SK-N-SH (cell line): ENCODE measurements around the gene DCST1. TPM values are rescaled to one million over a fixed set of nuclear protein-coding genes. Genes with fewer than 3 reads are reported as not detected.

Source experiments
- CTCF ChIA-PET: fragments of 300-600, 350-600 bp; formaldehyde crosslinking; extraction: SDS; loops from one replicate; lab custom pipeline; 2021; lab: Yijun Ruan, JAX
- POLR2A ChIA-PET: fragments of 350-600 bp; sonication (Branson Sonifier 250); formaldehyde crosslinking; extraction: SDS; loops from one replicate; lab custom pipeline; 2020; ENCODE audit warnings: antibody characterized with exemption, inconsistent platforms; lab: Yijun Ruan, JAX
- DNase-seq: peaks from one replicate; pipeline ENCODE4 v3.0.0; 2012
- H2AFZ ChIP-seq: fragments of 200-600 bp; sonication (generic); 2 replicates; pipeline ENCODE4 v1.8.1; 2016; ENCODE audit warnings: antibody characterized with exemption, mild to moderate bottlenecking, low read depth
- H3F3A ChIP-seq: fragments of 200-600 bp; sonication (generic); replicated peaks from 2 replicates; pipeline ENCODE3; 2016; ENCODE audit warnings: antibody characterized with exemption, mild to moderate bottlenecking; ENCODE audit not compliant: insufficient read depth
- H3K27ac ChIP-seq, 2 experiments: fragments of 200-500 bp in 1 of 2; fragments of 200-600 bp in 1 of 2; sonication (Bioruptor generic) in 1 of 2; sonication (generic), shearing (Covaris generic) in 1 of 2; 2 replicates each; pipeline versions ENCODE4 v1.5.1 to v1.6.1; 2014 to 2016; ENCODE audit warnings: low read depth in 2 of 2, inconsistent platforms in 1 of 2, low read length in 1 of 2, mild to moderate bottlenecking in 1 of 2, mixed read lengths in 1 of 2
- H3K27me3 ChIP-seq: fragments of 200-600 bp; sonication (generic), shearing (Covaris generic); 2 replicates; pipeline ENCODE4 v1.6.1; 2016; ENCODE audit warnings: mixed run types; ENCODE audit not compliant: insufficient read depth
- H3K36me3 ChIP-seq, 2 experiments: fragments of 200-500 bp in 1 of 2; fragments of 200-600 bp in 1 of 2; sonication (Bioruptor generic) in 1 of 2; sonication (generic) in 1 of 2; replicated peaks in 1 of 2; 2 replicates each; pipeline versions ENCODE3 to v1.5.1; 2014 to 2016; ENCODE audit warnings: low read length in 1 of 2, mild to moderate bottlenecking in 1 of 2; ENCODE audit not compliant: insufficient read depth in 2 of 2, control insufficient read depth in 1 of 2
- H3K4me1 ChIP-seq, 2 experiments: fragments of 200-500 bp in 1 of 2; fragments of 200-600 bp in 1 of 2; sonication (Bioruptor generic) in 1 of 2; sonication (generic), shearing (Covaris generic) in 1 of 2; 2 replicates each; pipeline versions ENCODE4 v1.5.1 to v1.6.1; 2014 to 2016; ENCODE audit warnings: low read depth in 1 of 2, low read length in 1 of 2, mixed run types in 1 of 2; ENCODE audit not compliant: insufficient read depth in 2 of 2, control insufficient read depth in 1 of 2
- H3K4me2 ChIP-seq: fragments of 200-600 bp; sonication (generic), shearing (Covaris generic); 2 replicates; pipeline ENCODE4 v1.6.1; 2017; ENCODE audit warnings: mixed run types
- H3K4me3 ChIP-seq, 2 experiments: fragments of 200-500 bp in 1 of 2; fragments of 200-600 bp in 1 of 2; sonication (Bioruptor generic) in 1 of 2; sonication (generic), shearing (Covaris generic) in 1 of 2; 2 replicates each; pipeline versions ENCODE4 v1.5.1 to v1.8.1; 2014 to 2016; ENCODE audit warnings: low read depth in 2 of 2, inconsistent platforms in 1 of 2, low read length in 1 of 2, mild to moderate bottlenecking in 1 of 2, mixed read lengths in 1 of 2, moderate library complexity in 1 of 2
- H3K79me2 ChIP-seq: fragments of 200-600 bp; sonication (generic); 2 replicates; pipeline ENCODE4 v1.8.1; 2017; ENCODE audit warnings: mild to moderate bottlenecking; ENCODE audit not compliant: insufficient read depth
- H3K9ac ChIP-seq: fragments of 200-600 bp; sonication (generic); 2 replicates; pipeline ENCODE4 v1.6.1; 2017; ENCODE audit warnings: mixed run types
- H3K9me2 ChIP-seq: fragments of 200-600 bp; sonication (generic); 2 replicates; pipeline ENCODE4 v1.6.1; 2017; ENCODE audit warnings: mixed run types
- H3K9me3 ChIP-seq: fragments of 200-600 bp; sonication (generic); 2 replicates; pipeline ENCODE4 v1.6.1; 2017; ENCODE audit warnings: mixed run types, mild to moderate bottlenecking, moderate library complexity
- H4K20me1 ChIP-seq: fragments of 200-600 bp; sonication (generic); 2 replicates; pipeline ENCODE4 v1.6.1; 2017; ENCODE audit warnings: mild to moderate bottlenecking, mixed run types; ENCODE audit not compliant: insufficient read depth
- CHD2 ChIP-seq: fragments of 150-350 bp; IDR thresholded peaks from 2 replicates; pipeline ENCODE4 v1.6.1; 2018; ENCODE audit warnings: low read length; ENCODE audit not compliant: partially characterized antibody
- CTCF ChIP-seq: fragments of 200-600 bp; sonication (generic); IDR thresholded peaks from 2 replicates; pipeline ENCODE4 v1.6.1; 2017; ENCODE audit warnings: antibody characterized with exemption, mild to moderate bottlenecking, moderate library complexity
- ELF1 ChIP-seq: IDR thresholded peaks from 2 replicates; pipeline ENCODE4 v1.4.0; 2012
- FOXM1 ChIP-seq: IDR thresholded peaks from 2 replicates; pipeline ENCODE4 v1.4.0; 2012; ENCODE audit warnings: low read depth, mild to moderate bottlenecking
- GABPA ChIP-seq: IDR thresholded peaks from 2 replicates; pipeline ENCODE4 v1.4.0; 2012; ENCODE audit warnings: low read depth, mild to moderate bottlenecking
- GATA2 ChIP-seq: sonication (generic); formaldehyde crosslinking; IDR thresholded peaks from 2 replicates; pipeline ENCODE4 v1.5.0; 2020; ENCODE audit warnings: mild to moderate bottlenecking, missing genetic modification reagents
- IRF3 ChIP-seq: fragments of 150-350 bp; IDR thresholded peaks from 2 replicates; pipeline ENCODE4 v1.6.1; 2016; ENCODE audit warnings: mild to moderate bottlenecking, low read depth, low read length
- MAX ChIP-seq: IDR thresholded peaks from 2 replicates; pipeline ENCODE4 v1.4.0; 2012; ENCODE audit warnings: low read depth
- MEF2A ChIP-seq: IDR thresholded peaks from 2 replicates; pipeline ENCODE4 v1.4.0; 2012; ENCODE audit warnings: low read depth, borderline replicate concordance
- NRF1 ChIP-seq: IDR thresholded peaks from 2 replicates; pipeline ENCODE4 v1.6.1; 2012; ENCODE audit warnings: low read depth, mild to moderate bottlenecking, low read length
- RAD21 ChIP-seq: IDR thresholded peaks from 2 replicates; pipeline ENCODE4 v1.6.1; 2012; ENCODE audit warnings: mild to moderate bottlenecking, low read length
- RCOR1 ChIP-seq: fragments of 150-350 bp; IDR thresholded peaks from 2 replicates; pipeline ENCODE4 v1.6.1; 2017; ENCODE audit warnings: antibody characterized with exemption, low read length
- RFX5 ChIP-seq: IDR thresholded peaks from 2 replicates; pipeline ENCODE4 v1.6.1; 2012; ENCODE audit warnings: mild to moderate bottlenecking, improper control_type of control experiment, low read length
- RXRA ChIP-seq: IDR thresholded peaks from 2 replicates; pipeline ENCODE4 v1.4.0; 2012; ENCODE audit warnings: low read depth, mild to moderate bottlenecking, borderline replicate concordance
- SMC3 ChIP-seq: IDR thresholded peaks from 2 replicates; pipeline ENCODE4 v1.6.1; 2012; ENCODE audit warnings: low read depth, low read length, improper control_type of control experiment
- TAF1 ChIP-seq: IDR thresholded peaks from 2 replicates; pipeline ENCODE4 v1.6.1; 2012; ENCODE audit warnings: low read depth, mild to moderate bottlenecking, low read length, moderate library complexity, borderline replicate concordance
- TEAD4 ChIP-seq: IDR thresholded peaks from 2 replicates; pipeline ENCODE4 v1.4.0; 2012; ENCODE audit warnings: mild to moderate bottlenecking, borderline replicate concordance; ENCODE audit not compliant: insufficient read depth
- WGBS: methylation state at CpG from one replicate; pipeline ENCODE4 v1.1.6; 2017; ENCODE audit warnings: low lambda C conversion rate; 5-methylcytosine and 5-hydroxymethylcytosine counted together
- polyA plus RNA-seq, 3 experiments: library from polyadenylated mRNA; depleted of rRNA; stranded (reverse); fragments of >200 nt; gene quantifications; 2 replicates each; pipeline ENCODE4 v1.2.3, GENCODE V29; 2012

Gene DCST1
- polyA plus RNA-seq, 1 of the 3 experiments (the other 2 are of a cell fraction): not detected

GRCh38 chr1:155011437-155012025 is 22.1 kb upstream of the DCST1 start:
- Histone ChIP-seq H3K4me3 (no peak overlapping the region), H2AFZ (no peak overlapping the region), H3K4me2 (no peak overlapping the region), H3K9me2 (no peaks in the 10 kb centered on the region), H3K27ac (no peak overlapping the region; a peak in 1 of 4 replicates), H3F3A (no peaks in the 10 kb centered on the region), H4K20me1 (peaks cover 3% of the 10 kb centered on the region; the same call in 1 of the 2 replicates), H3K36me3 (peaks cover 0 to 18% of the 10 kb centered on the region in 2 experiments), H3K79me2 (peaks cover 5% of the 10 kb centered on the region), H3K9ac (no peak overlapping the region), H3K9me3 (no peaks in the 10 kb centered on the region), H3K27me3 (no peaks in the 10 kb centered on the region), H3K4me1 (peaks cover 0 to 10% of the 10 kb centered on the region in 2 experiments; a peak in 1 of 4 replicates)
- CTCF ChIA-PET: interaction anchor here (0.5 to 9.3 kb wide), 8 partner anchors 10 to 163 kb away, joined by 3 to 149 read pairs (median 3); partner anchors contain the start of gene ZBTB7B
- 93% methylated on average over 3 of the region's 6 CpGs for WGBS
- no peak for DNase-seq
- POLR2A ChIA-PET: interaction anchor here (1.4 kb wide), 1 partner anchor 11 kb away, joined by 4 read pairs; no protein-coding TSS in a partner anchor
- TF ChIP-seq MEF2A (no peak), TAF1 (no peak), GABPA (no peak), ELF1 (no peak), MAX (no peak), FOXM1 (no peak), CTCF (no peak), TEAD4 (no peak), GATA2 (no peak), RAD21 (no peak), RFX5 (no peak), CHD2 (no peak), IRF3 (no peak)

GRCh38 chr1:155012026-155012546 is 21.5 kb upstream of the DCST1 start:
- Histone ChIP-seq H3K9ac (no peak overlapping the region), H2AFZ (no peak overlapping the region), H3K4me3 (no peak overlapping the region)
- CTCF ChIA-PET: interaction anchor here (0.7 to 9.3 kb wide), 8 partner anchors 9 to 134 kb away, joined by 3 to 149 read pairs (median 3); partner anchors contain the start of genes ADAM15 and ZBTB7B
- peak; percentile 81 for DNase-seq
- TF ChIP-seq GATA2: no peak
- TF ChIP-seq RCOR1: no peak
- TF ChIP-seq TEAD4: no peak
- no peak for TF ChIP-seq MEF2A
- no peak for TF ChIP-seq NRF1
- TF ChIP-seq FOXM1: no peak
- no peak for TF ChIP-seq CTCF
- TF ChIP-seq RXRA: no peak
- no peak for TF ChIP-seq ELF1
- no peak for TF ChIP-seq TAF1
- TF ChIP-seq MAX: no peak
- TF ChIP-seq SMC3: no peak
- TF ChIP-seq, all 33 proteins: peak for 0
- Histone ChIP-seq H3K27ac (no peak overlapping the region; a peak in 1 of 4 replicates), H3K27me3 (no peaks in the 10 kb centered on the region), H3K4me2 (no peak overlapping the region), H3F3A (no peaks in the 10 kb centered on the region), H4K20me1 (peaks cover 3% of the 10 kb centered on the region; the same call in 1 of the 2 replicates), H3K4me1 (peaks cover 0 to 12% of the 10 kb centered on the region in 2 experiments; a peak in 1 of 4 replicates), H3K9me3 (no peaks in the 10 kb centered on the region), H3K9me2 (no peaks in the 10 kb centered on the region), H3K79me2 (no peaks in the 10 kb centered on the region), H3K36me3 (peaks cover 0 to 22% of the 10 kb centered on the region in 2 experiments)
- 77% methylated on average over 5 of the region's 9 CpGs for WGBS
- POLR2A ChIA-PET: interaction anchor here (1.4 kb wide), 1 partner anchor 10 kb away, joined by 4 read pairs; no protein-coding TSS in a partner anchor
